CD4-positive, alpha-beta T cell treated with Interleukin-17A for 4 hours (primary cell): ENCODE data around the gene LHFPL2.

ENCODE experiments used
- DNase-seq: peaks from one replicate; pipeline ENCODE4 v3.0.0-alpha.2; 2020; ENCODE audit warnings: mixed read lengths

LHFPL2 gene

GRCh38 chr5:78666041-78666444, 17.5 kb upstream of the LHFPL2 start:
- no peak for DNase-seq

DNA sequence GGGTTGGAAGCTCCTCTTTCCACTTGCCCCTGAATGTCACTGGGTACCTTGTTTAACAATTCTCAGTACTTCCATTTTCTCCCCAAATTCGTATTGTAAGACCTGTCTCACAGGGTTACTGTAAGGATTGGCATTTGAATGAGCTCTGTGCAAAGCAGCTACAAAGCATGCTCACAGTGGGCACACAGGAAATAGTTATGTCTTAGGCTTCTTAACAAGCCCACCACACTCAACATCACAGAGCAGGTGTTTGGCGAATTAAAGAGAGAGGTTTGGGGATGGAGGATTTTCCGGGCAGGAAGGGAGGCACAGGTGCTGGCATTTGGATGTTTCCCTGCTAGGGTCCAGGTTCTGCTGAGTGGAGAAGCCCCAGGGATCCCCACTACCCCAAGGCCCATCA, 17.0 kb upstream of the LHFPL2 start:
- no peak for DNase-seq

DNA sequence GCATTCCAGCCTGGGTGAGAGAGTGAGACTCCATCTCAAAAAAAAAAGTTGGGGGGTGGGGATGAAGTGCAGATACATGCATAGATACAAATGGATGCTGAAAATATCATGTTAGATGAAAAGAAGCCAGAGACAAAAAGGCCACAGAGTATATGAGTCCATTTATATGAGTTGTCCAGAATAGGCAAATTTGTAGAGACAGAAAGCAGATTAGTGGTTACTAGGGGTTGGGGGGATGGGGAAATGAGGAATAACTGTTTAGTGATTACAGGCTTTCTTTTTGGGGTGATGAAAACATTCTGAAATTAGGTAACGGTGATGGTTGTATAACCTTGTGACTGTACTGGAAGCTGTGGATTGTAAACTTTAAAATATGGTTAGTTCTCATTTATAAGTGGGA, 13.8 kb upstream of the LHFPL2 start:
- DNase-seq = no peak

- no peak for DNase-seq
These were observed 13.1 kb upstream of the LHFPL2 start for GRCh38 chr5:78661691-78662090.

DNA sequence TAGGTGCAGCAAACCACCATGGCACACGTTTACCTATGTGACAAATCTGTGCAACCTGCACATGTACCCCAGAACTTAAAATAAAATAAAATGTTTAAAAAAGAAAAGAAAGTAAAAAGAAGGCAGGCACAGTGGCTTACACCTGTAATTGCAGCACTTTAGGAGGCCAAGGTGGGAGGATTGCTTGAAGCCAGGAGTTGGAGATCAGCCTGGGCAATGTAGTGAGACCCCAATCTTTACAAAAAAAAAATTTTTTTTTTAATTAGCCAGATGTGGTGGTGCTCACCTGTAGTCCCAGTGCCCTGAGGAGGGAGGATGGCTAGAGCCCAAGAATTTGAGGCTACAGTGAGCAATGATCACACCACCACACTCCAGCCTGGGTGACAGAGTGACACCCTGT, 12.5 kb upstream of the LHFPL2 start:
- no peak for DNase-seq

GRCh38 chr5:78660401-78660800, 11.8 kb upstream of the LHFPL2 start:
- no peak for DNase-seq

- DNase-seq = no peak
These were observed 11.1 kb upstream of the LHFPL2 start for GRCh38 chr5:78659714-78660113.

GRCh38 chr5:78659114-78659513, 10.5 kb upstream of the LHFPL2 start:
- no peak for DNase-seq

DNA sequence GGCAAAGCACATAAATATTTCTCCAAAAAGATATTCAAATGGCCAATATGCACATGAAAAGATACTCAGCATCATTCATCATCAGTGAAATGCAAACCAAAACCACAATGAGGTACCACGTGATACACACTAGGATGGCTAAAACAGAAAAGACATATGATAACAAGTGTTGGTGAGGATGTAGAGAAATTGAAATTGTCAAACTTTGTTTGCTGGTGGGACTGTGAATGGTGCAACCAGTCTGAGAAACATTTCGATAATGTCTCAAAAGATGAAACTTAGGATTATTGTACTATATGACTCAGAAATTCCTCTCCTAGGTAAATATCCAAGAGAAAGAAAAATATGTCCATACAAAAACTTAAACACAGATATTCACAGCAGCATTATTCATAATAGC, 8.6 kb upstream of the LHFPL2 start:
- no peak for DNase-seq

- DNase-seq = no peak
These were observed 7.2 kb upstream of the LHFPL2 start for GRCh38 chr5:78655746-78656290.

- DNase-seq = no peak
These were observed 5.8 kb upstream of the LHFPL2 start for GRCh38 chr5:78654386-78654785.

- DNase-seq = no peak
These were observed 5.3 kb upstream of the LHFPL2 start for GRCh38 chr5:78653681-78654366.

- no peak for DNase-seq
These were observed 4.5 kb upstream of the LHFPL2 start for GRCh38 chr5:78653031-78653430.

DNA sequence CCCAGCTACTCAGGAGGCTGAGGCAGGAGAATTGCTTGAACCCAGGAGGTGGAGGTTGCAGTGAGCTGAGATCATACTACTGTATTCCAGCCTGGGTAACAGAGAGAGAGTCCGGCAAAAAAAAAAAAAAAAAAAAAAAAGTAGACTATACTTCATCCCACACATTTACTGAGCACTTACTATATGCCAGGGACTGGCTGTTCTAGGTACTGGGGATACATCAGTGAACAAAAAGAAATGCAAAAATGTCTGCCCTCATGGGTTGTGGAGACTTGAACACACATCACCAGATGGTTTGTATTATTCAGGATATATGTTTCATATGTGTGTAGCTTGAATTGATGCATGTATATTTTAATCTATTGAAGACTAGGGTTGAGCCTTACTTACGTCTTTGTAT, 2.9 kb upstream of the LHFPL2 start:
- DNase-seq = no peak

DNA sequence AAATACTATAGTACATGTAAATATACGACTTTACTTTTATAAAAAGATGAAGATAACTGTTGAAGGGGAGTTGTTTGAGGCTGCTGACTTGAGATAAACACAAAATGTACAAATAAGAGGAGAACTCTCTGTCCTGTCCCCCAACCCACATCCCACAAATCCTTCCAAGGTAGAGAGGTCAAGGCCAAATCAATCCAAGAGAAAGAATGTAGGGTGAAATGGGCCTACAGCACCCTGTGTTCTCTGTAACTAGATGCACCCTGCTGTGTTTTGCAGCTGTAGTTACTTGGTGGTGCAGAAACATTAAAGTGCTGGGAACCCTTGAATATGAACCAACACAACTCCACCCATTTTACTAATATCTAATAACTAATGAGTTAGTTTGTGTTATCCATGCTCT, 2.0 kb upstream of the LHFPL2 start:
- no peak for DNase-seq

DNA sequence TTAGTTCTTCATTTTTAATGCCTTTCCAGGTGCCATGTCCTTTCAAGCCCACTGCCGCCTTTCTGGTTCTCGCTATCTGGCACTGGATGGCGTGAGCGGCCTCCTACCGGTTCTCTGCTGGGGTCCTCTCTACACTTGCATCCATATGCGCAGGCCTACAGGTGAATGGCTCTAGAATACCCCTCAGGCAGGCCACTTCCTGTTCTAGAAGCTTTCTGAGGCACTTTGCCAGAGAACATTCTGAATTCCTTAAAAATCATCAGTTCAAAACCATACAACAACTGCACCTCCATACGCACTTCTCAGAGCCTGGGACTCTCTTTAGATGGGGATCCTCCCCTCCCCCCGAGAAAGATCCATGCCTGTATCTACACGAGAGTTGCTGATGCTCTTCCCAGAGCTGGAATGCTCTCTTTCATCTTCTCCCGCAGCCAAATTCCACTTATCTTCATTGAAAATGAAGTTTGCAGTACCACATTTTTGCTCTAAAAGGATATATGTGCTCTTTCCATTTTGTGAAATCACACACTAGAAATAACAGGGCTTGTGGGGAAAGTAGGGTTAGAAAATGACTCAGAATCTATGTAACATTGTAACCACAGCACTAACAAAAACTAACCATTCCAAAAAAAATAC, 1.4 kb upstream of the LHFPL2 start:
- DNase-seq = no peak

- no peak for DNase-seq
These were observed 681 bp upstream of the LHFPL2 start for GRCh38 chr5:78649211-78649695.

- DNase-seq = no peak
These were observed 674 bp downstream of the LHFPL2 start for GRCh38 chr5:78647838-78648358.

GRCh38 chr5:78647351-78647818, 1.2 kb downstream of the LHFPL2 start:
- DNase-seq = no peak

DNA sequence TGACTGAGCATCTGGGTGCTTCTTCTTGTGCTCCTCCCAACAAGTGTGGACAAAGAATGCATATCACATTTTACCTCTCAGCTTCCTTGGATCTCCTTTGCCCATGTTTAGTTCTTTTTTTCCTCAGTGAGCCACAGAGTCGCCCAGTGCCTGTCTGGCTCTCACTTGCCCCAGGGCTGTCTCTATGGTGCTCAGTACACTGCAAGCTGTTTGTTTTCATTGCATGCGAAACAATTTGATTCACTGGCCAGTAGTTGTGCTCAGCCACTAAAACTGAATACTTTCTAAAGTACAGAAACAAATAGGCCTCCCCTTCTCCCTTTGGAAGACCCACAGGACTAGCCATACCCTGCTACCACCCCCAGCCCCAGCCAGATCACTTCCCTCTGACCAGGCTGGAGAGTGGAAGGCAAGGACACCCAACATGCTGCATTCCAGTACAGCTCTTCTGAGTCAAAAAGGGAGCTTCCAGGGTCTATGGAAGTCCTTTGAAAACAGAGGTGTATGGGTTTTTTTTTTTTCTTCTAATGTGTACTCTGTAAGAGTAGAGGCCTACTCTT, 3.8 kb downstream of the LHFPL2 start:
- DNase-seq = no peak

DNA sequence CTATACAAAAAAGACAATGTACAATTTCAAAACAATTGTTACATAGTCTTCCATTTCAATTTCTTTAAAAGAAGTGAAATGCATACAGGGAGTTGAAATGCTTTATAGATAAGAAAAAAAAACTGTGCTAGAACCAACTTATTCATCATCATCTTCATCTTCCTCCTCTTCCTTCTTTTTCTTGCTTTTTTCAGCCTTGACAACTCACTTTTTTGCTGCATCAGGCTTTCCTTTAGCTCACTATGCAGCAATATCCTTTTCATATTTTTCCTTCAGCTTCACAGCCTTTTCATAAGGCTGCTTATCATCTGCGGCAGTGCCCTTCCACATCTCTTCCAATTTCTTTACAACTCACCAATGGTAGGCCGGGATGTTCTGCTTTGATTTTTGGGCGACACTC, 4.4 kb downstream of the LHFPL2 start:
- DNase-seq = no peak

DNA sequence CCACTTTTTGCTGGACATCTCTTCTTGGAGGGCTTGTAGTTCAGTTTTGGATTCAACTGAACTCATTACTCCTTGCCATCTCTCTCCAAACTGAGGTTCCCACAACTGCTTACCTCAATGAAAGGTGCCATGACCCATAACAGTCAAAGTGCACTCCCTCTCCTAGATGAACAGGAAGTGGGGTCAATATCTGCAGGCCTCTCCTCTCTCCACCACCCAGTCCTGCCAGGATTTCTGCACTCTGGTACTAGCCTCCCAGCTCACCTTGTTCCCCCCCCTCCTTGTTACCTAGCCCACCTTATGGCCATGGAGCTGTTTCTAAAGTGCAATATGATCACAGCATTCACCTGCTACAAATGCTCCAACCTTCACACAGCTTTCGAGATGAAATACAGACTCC, 5.9 kb downstream of the LHFPL2 start:
- no peak for DNase-seq

DNA sequence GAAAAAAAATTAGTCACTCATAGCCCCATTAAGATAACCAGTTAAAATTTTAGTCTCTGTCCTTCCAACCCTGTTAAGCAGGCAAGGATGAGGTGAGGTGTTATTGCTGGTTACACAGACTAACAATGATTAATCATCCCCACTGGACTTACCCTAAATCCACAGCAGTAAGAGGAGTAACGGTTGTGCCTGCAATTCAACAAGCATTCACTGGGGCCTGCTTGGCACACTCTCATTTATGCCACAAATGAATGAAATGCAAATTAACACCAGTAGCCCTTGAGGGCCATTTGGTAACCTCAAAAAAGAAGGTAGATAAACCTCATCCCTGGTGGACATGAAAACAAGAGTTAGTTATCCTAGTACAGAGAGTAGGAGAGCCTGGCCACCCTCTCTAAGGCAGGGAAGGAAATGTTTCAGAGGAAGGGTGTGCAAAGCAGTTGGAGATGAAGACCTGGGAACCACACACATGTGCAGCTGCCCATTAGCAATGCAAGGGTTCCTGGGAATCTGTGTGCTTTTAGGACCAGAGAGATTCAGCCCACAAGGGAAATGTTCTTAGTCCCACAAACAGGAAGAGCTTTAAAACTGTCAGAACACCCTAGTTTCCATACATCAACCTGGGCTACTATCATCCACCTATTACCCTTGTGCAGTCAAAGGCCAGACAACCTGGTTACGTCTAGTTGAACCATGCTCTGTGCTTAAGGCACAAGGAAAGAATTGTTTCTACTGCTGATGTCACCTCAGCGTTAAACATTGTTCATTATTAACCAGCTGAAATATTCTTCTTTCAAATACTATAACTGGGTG, 7.7 kb downstream of the LHFPL2 start:
- DNase-seq = no peak
